GM21360 (cell line): ENCODE measurements around the gene PDE6G.

Source experiments
- ATAC-seq: cut with Tn5 transposase; IDR thresholded peaks from one replicate; pipeline ENCODE4 v1.9.1; 2021; ENCODE audit warnings: mild to moderate bottlenecking, moderate library complexity; ENCODE audit not compliant: unreplicated experiment

The PDE6G gene

GRCh38 chr17:81656118-81656743 lies at the start of gene PDE6G:
TSS of gene PDE6G (minus strand) at chr17:81656542. CDS start at chr17:81653305, 3,237 bp downstream.
- no peak for ATAC-seq

- no peak for ATAC-seq
Observed at GRCh38 chr17:81705518-81706231, 49.3 kb upstream of the PDE6G start.

GRCh38 chr17:81703747-81704654 lies 47.7 kb upstream of the PDE6G start:
- peak; percentile 2 for ATAC-seq

- peak; percentile 81 for ATAC-seq
Observed at GRCh38 chr17:81702934-81703746, 46.8 kb upstream of the PDE6G start, which contains the start of gene MRPL12. TSS of gene MRPL12 (plus strand) at chr17:81703367. CDS start at chr17:81703502, 135 bp downstream.

- ATAC-seq, result no peak
Observed at GRCh38 chr17:81701288-81702071, 45.1 kb upstream of the PDE6G start.

- ATAC-seq, result no peak
Observed at GRCh38 chr17:81700353-81701287, 44.3 kb upstream of the PDE6G start.

- no peak for ATAC-seq
Observed at GRCh38 chr17:81697261-81698044, 41.1 kb upstream of the PDE6G start.

- no peak for ATAC-seq
Observed at GRCh38 chr17:81696218-81696941, 40.0 kb upstream of the PDE6G start.

- no peak for ATAC-seq
Observed at GRCh38 chr17:81695801-81696200, 39.5 kb upstream of the PDE6G start.

- no peak for ATAC-seq
Observed at GRCh38 chr17:81695211-81695610, 38.9 kb upstream of the PDE6G start.

- ATAC-seq, result no peak
Observed at GRCh38 chr17:81694810-81695209, 38.5 kb upstream of the PDE6G start.

GRCh38 chr17:81693509-81694210 lies 37.3 kb upstream of the PDE6G start:
- no peak for ATAC-seq

GRCh38 chr17:81691608-81692007 lies 35.3 kb upstream of the PDE6G start:
- ATAC-seq, result no peak

GRCh38 chr17:81691196-81691595 lies 34.9 kb upstream of the PDE6G start:
- no peak for ATAC-seq

GRCh38 chr17:81690549-81690948 lies 34.2 kb upstream of the PDE6G start:
- no peak for ATAC-seq

- ATAC-seq, result no peak
Observed at GRCh38 chr17:81690066-81690465, 33.7 kb upstream of the PDE6G start.

GRCh38 chr17:81688616-81689015 lies 32.3 kb upstream of the PDE6G start:
- ATAC-seq, result no peak
